ENCODE measurements around the gene CD81.

GRCh38 chr11:2399488-2400068 is 22.5 kb downstream of the CD81 start:
- TF ChIP-seq CTCF (IDR thresholded peaks at IDR 0.05), result no peak
- TF ChIP-seq POLR2AphosphoS5 (IDR thresholded peaks at IDR 0.05), result no peak
- TF ChIP-seq POLR2A (IDR thresholded peaks at IDR 0.05), result no peak

All from suprapubic skin (tissue), 4 donors.